ENCODE data around the gene B3GAT3. TPM values are rescaled to one million over a fixed set of nuclear protein-coding genes. Genes with fewer than 3 reads are reported as not detected.

The B3GAT3 gene
- total RNA-seq, 4 donors from 2014 or later: 8.6 to 17.2 (median 12.9) TPM

DNA sequence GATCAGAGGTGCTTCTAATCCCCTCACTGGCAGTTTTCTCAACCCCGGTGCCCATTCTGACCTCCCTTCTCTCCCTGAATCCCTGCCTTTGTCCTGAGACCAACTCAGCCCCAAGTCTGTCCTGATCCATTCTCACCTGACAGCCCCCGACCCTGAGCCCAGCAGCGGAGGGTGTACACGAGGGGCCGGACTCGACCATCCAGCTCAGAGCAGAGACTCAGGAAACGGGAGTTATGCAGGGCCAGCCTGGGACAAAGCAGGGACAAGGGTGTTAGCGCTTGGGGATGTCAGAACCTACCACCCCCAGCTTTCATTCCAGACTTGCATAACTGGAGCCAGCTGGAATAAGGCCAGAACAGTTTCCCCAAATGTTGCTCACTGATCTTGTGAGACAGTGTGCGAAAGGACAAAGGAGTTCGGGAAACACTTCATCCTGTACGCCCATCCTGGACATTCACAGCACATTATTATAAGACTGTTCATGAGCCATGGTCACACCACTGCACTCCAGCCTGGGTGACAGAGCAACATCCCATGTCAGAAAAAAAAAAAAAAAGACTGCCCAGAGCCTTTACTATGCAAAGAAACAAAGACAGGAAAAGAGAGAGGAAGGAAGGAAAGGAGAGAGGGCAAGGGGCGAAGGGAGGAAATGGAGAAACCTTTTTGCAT is 44.6 kb downstream of the B3GAT3 start:
- intact Hi-C loops (cut with DNase I): no loop called here
- H3K36me3 ChIP-seq: peaks cover 0 to 73% (median 9%) of the 10 kb centered on the region in 3 donors
- no peak for TF ChIP-seq POLR2A (IDR thresholded peaks at IDR 0.05)
- TF ChIP-seq, protein P1, sequence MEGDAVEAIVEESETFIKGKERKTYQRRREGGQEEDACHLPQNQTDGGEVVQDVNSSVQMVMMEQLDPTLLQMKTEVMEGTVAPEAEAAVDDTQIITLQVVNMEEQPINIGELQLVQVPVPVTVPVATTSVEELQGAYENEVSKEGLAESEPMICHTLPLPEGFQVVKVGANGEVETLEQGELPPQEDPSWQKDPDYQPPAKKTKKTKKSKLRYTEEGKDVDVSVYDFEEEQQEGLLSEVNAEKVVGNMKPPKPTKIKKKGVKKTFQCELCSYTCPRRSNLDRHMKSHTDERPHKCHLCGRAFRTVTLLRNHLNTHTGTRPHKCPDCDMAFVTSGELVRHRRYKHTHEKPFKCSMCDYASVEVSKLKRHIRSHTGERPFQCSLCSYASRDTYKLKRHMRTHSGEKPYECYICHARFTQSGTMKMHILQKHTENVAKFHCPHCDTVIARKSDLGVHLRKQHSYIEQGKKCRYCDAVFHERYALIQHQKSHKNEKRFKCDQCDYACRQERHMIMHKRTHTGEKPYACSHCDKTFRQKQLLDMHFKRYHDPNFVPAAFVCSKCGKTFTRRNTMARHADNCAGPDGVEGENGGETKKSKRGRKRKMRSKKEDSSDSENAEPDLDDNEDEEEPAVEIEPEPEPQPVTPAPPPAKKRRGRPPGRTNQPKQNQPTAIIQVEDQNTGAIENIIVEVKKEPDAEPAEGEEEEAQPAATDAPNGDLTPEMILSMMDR (IDR thresholded peaks at IDR 0.05): no peak
- H3K4me1 ChIP-seq: peaks cover 24 to 45% (median 30%) of the 10 kb centered on the region in 3 donors
- no peaks in the 10 kb centered on the region for H3K9me3 ChIP-seq
- H3K27me3 ChIP-seq: no peaks in the 10 kb centered on the region
- DNase-seq: no peak
- 64 to 67% methylated on average over 6 to 12 of the region's 12 CpGs for WGBS, 2 donors
- H3K4me3 ChIP-seq: peak overlapping the region in 1 of 4 donors; percentile 7
- peak overlapping the region; percentile 38 to 96 (median 93) for H3K27ac ChIP-seq

DNA sequence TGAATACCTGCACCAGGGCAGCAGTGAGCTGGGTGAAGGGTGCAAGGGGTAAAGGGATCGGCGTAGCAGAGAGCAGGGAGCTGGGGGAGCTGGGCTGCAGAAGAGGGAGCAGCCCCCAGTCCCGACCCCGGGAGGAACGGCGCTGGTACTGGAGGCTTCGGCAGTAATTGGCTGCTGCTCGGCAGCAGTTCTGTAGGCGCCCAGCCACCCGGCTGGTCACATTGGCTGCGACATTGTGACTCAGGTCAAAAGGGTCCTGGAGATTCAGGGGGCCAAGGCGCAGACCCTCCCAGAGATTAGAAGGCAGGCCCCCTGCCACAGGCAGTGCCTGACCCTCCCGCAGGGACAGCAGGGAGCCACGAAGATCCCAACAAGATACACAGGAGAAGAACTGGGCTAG is 45.9 kb downstream of the B3GAT3 start:
- intact Hi-C loops (cut with DNase I): no loop called here
- Histone ChIP-seq H3K4me3 (no peak overlapping the region), H3K9me3 (no peaks in the 10 kb centered on the region), H3K36me3 (peaks cover 0 to 73% (median 20%) of the 10 kb centered on the region in 3 donors), H3K4me1 (peaks cover 24 to 59% (median 35%) of the 10 kb centered on the region in 3 donors), H3K27me3 (no peaks in the 10 kb centered on the region), H3K27ac (peak overlapping the region in 3 of 4 donors; percentile 92 to 96 (median 94))
- no peak for DNase-seq
- 83 to 100% methylated on average over 2 to 8 of the region's 14 CpGs for WGBS, 2 donors
- TF ChIP-seq POLR2A (IDR thresholded peaks at IDR 0.05): no peak
- TF ChIP-seq, protein P1 (IDR thresholded peaks at IDR 0.05): no peak

DNA sequence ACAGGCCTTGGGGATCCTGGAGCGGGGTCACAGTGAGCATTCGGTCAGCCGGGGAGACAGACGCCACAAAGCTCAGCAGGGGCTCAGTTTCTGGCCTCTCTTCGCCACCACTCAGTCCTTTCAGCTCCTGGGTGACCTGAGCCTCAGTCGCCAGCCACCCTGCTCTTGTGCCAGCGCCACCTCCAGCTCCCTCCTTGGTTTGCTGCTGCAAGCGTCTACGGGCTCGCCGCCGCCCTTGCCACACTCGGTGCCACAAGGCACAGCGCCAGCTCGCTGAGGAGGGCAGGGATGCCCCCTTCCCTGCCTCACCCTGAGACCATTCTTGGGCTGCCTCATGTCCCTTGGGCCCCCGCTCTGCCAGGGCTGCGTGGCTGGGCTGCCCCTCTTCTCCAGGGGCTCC is 46.6 kb downstream of the B3GAT3 start:
- Histone ChIP-seq H3K4me1 (peaks cover 24 to 66% (median 38%) of the 10 kb centered on the region in 3 donors), H3K27me3 (no peaks in the 10 kb centered on the region), H3K27ac (peak overlapping the region; percentile 86 to 96 (median 93)), H3K9me3 (no peaks in the 10 kb centered on the region), H3K36me3 (peaks cover 0 to 73% (median 26%) of the 10 kb centered on the region in 3 donors), H3K4me3 (peak overlapping the region; percentile 49 to 89 (median 82))
- DNase-seq: no peak
- no peak for TF ChIP-seq POLR2A (IDR thresholded peaks at IDR 0.05)
- intact Hi-C loops (cut with DNase I): no loop called here
- 54 to 58% methylated on average over 13 to 14 of the region's 17 CpGs for WGBS, 2 donors

DNA sequence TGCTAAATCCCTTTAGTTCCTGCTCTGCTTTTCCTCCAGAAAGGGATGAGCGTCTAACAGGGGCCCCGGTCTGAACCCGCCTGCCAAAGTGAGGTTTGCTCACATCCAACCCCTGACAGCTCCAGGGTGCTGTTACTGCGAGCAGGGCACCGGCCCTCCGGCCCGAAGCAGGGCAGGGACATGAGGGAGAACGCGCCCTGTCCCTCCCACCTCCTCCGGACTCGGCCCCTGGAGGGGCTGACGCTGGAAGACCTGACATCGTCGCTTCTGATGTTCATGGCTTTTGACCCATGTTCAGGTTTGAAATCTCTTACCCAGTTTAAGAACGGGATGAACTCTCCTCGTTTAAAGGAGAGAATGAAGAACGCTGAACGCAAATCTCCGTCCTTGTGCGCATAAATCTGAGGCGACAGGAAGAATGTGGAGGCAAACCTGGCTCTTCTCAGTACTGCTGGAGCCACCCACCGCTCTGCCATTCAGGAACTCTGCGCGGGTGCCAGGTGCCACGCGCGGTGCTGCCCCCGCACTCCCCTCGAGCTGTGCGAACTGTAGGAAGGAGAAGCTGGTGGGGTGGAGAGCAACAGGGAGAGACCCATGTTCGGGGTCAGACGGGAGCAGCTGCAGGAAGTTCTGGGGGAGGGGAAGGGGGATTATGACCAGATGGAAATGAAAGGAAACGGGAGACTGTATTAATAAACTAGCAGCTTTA is 47.3 kb downstream of the B3GAT3 start:
- 0 to 2% methylated on average over 19 to 25 of the region's 33 CpGs for WGBS, 2 donors
- no peak for DNase-seq
- peaks cover 0 to 74% (median 30%) of the 10 kb centered on the region in 3 donors for H3K36me3 ChIP-seq
- H3K27me3 ChIP-seq: no peaks in the 10 kb centered on the region
- H3K9me3 ChIP-seq: no peaks in the 10 kb centered on the region
- intact Hi-C loops (cut with DNase I): no loop called here
- peaks cover 24 to 72% (median 38%) of the 10 kb centered on the region in 3 donors for H3K4me1 ChIP-seq
- peak overlapping the region; percentile 49 to 89 (median 82) for H3K4me3 ChIP-seq
- H3K27ac ChIP-seq: peak overlapping the region; percentile 86 to 96 (median 93)
- TF ChIP-seq, protein P1 (IDR thresholded peaks at IDR 0.05): no peak
- TF ChIP-seq POLR2A (IDR thresholded peaks at IDR 0.05): no peak

DNA sequence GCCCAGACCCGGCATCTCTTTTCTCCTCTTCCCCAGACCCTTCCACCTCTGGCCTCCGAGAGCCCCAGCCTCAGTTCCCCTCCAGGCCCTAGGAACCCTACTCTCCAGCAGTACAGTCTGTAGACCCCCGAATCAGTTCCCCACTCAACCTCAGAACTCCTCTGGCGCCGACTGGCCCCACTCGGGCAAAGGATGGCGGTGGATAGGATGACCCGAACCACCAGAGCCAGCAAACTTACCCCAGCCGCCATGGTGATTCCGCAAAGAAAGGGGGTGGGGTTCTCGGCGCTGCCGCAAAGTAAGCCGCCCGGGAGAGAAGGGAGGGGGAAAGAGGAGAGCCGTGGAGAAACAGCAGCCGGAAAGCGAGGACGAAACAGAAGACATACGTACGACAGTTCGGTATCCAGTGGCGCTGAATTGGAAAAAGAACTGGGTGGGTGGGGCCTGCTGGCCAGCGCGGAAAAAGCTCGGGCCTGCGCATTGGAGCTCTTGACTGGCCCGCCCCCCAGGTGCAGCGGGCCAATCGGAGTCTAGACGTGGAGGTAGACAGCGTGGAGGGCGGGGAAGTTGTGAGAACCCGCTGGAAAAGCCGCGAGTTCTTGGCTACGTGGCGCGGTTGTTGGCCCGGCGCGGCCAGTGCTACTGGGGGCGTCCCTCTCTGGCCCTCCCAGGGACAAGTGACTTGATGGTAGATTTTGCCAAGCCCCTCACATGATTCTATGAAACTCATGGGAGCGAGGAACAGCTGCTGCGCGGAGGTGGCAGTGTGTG is 48.0 kb downstream of the B3GAT3 start, which contains the start of gene EEF1G:
Gene EEF1G, minus strand, starts transcription at position 300 of the 771 bp plus-strand sequence. Its CDS starts 49 bp downstream, at position 251.
- H3K9me3 ChIP-seq: no peaks in the 10 kb centered on the region
- 0 to 1% methylated on average over 24 to 39 of the region's 46 CpGs for WGBS, 2 donors
- peaks cover 24 to 78% (median 38%) of the 10 kb centered on the region in 3 donors for H3K4me1 ChIP-seq
- TF ChIP-seq, protein P1 (IDR thresholded peaks at IDR 0.05): peak in 1 of 6 experiments; percentile 30
- TF ChIP-seq POLR2A (IDR thresholded peaks at IDR 0.05): peak in 3 of 4 donors; percentile 20 to 75 (median 67)
- intact Hi-C loops (cut with DNase I): no loop called here
- H3K36me3 ChIP-seq: peaks cover 0 to 74% (median 30%) of the 10 kb centered on the region in 3 donors
- H3K27ac ChIP-seq: peak within 1 kb of the TSS; percentile 86 to 96 (median 93)
- no peaks in the 10 kb centered on the region for H3K27me3 ChIP-seq
- peak; percentile 94 for DNase-seq
- peak within 1 kb of the TSS; percentile 58 to 89 (median 82) for H3K4me3 ChIP-seq
